Globus pallidus (tissue), 1 donor: Measurements from ENCODE around the gene NRG3.
"Not testable (repeated sequence)": the region's sequence is repeated elsewhere in the genome, so short reads cannot be mapped to it uniquely, and the experiment has no call there.

Source experiments
- DNase-seq: peaks from one replicate; pipeline ENCODE4 v3.0.0-alpha.2; 2015; ENCODE audit warnings: low spot score

NRG3 gene

GRCh38 chr10:81961451-81962184 is 86.6 kb downstream of the NRG3 start:
- DNase-seq = no peak

GRCh38 chr10:81963606-81964005 is 88.6 kb downstream of the NRG3 start:
- no peak for DNase-seq

- DNase-seq = no peak
Measured at GRCh38 chr10:81967716-81968115, 92.7 kb downstream of the NRG3 start.

- DNase-seq = no peak
Measured at GRCh38 chr10:81969136-81969535, 94.1 kb downstream of the NRG3 start.

- DNase-seq = no peak
Measured at GRCh38 chr10:81978238-81978637, 103.2 kb downstream of the NRG3 start.

GRCh38 chr10:81981724-81982123 is 106.7 kb downstream of the NRG3 start:
- no peak for DNase-seq

- DNase-seq = no peak
Measured at GRCh38 chr10:81984428-81984827, 109.4 kb downstream of the NRG3 start.

- DNase-seq = no peak
Measured at GRCh38 chr10:81995254-81995653, 120.3 kb downstream of the NRG3 start.

GRCh38 chr10:81996927-81997326 is 121.9 kb downstream of the NRG3 start:
- DNase-seq = no peak

GRCh38 chr10:82020999-82021398 is 146.0 kb downstream of the NRG3 start:
- no peak for DNase-seq

- no peak for DNase-seq
Measured at GRCh38 chr10:82027711-82028110, 152.7 kb downstream of the NRG3 start.

GRCh38 chr10:82037076-82037475 is 162.1 kb downstream of the NRG3 start:
- peak; percentile 84 for DNase-seq

GRCh38 chr10:82038587-82038986 is 163.6 kb downstream of the NRG3 start:
- DNase-seq = no peak

GRCh38 chr10:82040336-82040735 is 165.3 kb downstream of the NRG3 start:
- DNase-seq = no peak

GRCh38 chr10:82041018-82041417 is 166.0 kb downstream of the NRG3 start:
- DNase-seq = no peak

GRCh38 chr10:82056391-82056790 is 181.4 kb downstream of the NRG3 start:
- no peak for DNase-seq

- DNase-seq = not testable (repeated sequence)
Measured at GRCh38 chr10:82067192-82067591, 192.2 kb downstream of the NRG3 start.

GRCh38 chr10:82068501-82068900 is 193.5 kb downstream of the NRG3 start:
- no peak for DNase-seq

GRCh38 chr10:82071231-82071630 is 196.2 kb downstream of the NRG3 start:
- no peak for DNase-seq

GRCh38 chr10:82072124-82072523 is 197.1 kb downstream of the NRG3 start:
- no peak for DNase-seq

- DNase-seq = no peak
Measured at GRCh38 chr10:82075605-82076004, 200.6 kb downstream of the NRG3 start.

- DNase-seq = no peak
Measured at GRCh38 chr10:82084496-82084895, 209.5 kb downstream of the NRG3 start.

GRCh38 chr10:82084904-82085303 is 209.9 kb downstream of the NRG3 start:
- no peak for DNase-seq

GRCh38 chr10:82089327-82089726 is 214.3 kb downstream of the NRG3 start:
- DNase-seq = no peak
